Parathyroid adenoma (tissue), 2 donors: ENCODE measurements around the gene HDGF.
A peak's percentile ranks its signal among the peaks of the same experiment; 100 is the strongest.

ENCODE experiments used
- H2AFZ ChIP-seq: fragments of 300-600 bp; sonication (generic); one replicate; pipeline ENCODE4 v1.7.0; 2017; ENCODE audit warnings: antibody characterized with exemption, mild to moderate bottlenecking
- H3K27ac ChIP-seq: fragments of 300-600 bp; sonication (generic); one replicate; pipeline ENCODE4 v1.7.0; 2017
- H3K27me3 ChIP-seq: fragments of 300-600 bp; sonication (generic); one replicate; pipeline ENCODE4 v1.7.0; 2017; ENCODE audit warnings: low read length; ENCODE audit not compliant: control insufficient read depth, insufficient read depth
- H3K36me3 ChIP-seq: fragments of 300-600 bp; sonication (generic); one replicate; pipeline ENCODE4 v1.7.0; 2017; ENCODE audit warnings: low read length; ENCODE audit not compliant: control insufficient read depth, insufficient read depth
- H3K4me1 ChIP-seq: fragments of 300-600 bp; sonication (generic); one replicate; pipeline ENCODE4 v1.7.0; 2017; ENCODE audit warnings: control low read depth
- H3K4me2 ChIP-seq: fragments of 300-600 bp; sonication (generic); one replicate; pipeline ENCODE4 v1.7.0; 2017; ENCODE audit warnings: low read length
- H3K4me3 ChIP-seq: fragments of 300-600 bp; sonication (generic); one replicate; pipeline ENCODE4 v1.7.0; 2017; ENCODE audit warnings: low read depth, low read length
- H3K79me2 ChIP-seq: fragments of 300-600 bp; sonication (generic); one replicate; pipeline ENCODE4 v1.7.0; 2017; ENCODE audit warnings: control low read depth
- H3K9ac ChIP-seq: fragments of 300-600 bp; sonication (generic); one replicate; pipeline ENCODE4 v1.7.0; 2017; ENCODE audit warnings: mild to moderate bottlenecking
- H3K9me3 ChIP-seq: fragments of 300-600 bp; sonication (generic); one replicate; pipeline ENCODE4 v1.7.0; 2017; ENCODE audit warnings: low read length; ENCODE audit not compliant: control insufficient read depth
- CTCF ChIP-seq: fragments of 300-600 bp; sonication (generic); IDR thresholded peaks from one replicate; pipeline ENCODE4 v1.7.0; 2017; ENCODE audit warnings: antibody characterized with exemption, mild to moderate bottlenecking
- donor health status: primary hyperparathyroidism.

The HDGF gene

GRCh38 chr1:156738407-156738806 lies 13.1 kb downstream of the HDGF start:
- TF ChIP-seq CTCF, result no peak
- Histone ChIP-seq H3K27ac (no peak overlapping the region), H3K79me2 (no peaks in the 10 kb centered on the region), H3K4me1 (peaks cover 4% of the 10 kb centered on the region), H3K4me2 (no peak overlapping the region), H3K27me3 (no peaks in the 10 kb centered on the region), H3K4me3 (no peak overlapping the region), H2AFZ (no peak overlapping the region), H3K36me3 (no peaks in the 10 kb centered on the region), H3K9me3 (no peaks in the 10 kb centered on the region), H3K9ac (no peak overlapping the region)

GRCh38 chr1:156733989-156734584 lies 17.4 kb downstream of the HDGF start:
- no peaks in the 10 kb centered on the region for H3K27me3 ChIP-seq
- no peak overlapping the region for H3K27ac ChIP-seq
- no peaks in the 10 kb centered on the region for H3K4me1 ChIP-seq
- TF ChIP-seq CTCF, result no peak
- no peaks in the 10 kb centered on the region for H3K36me3 ChIP-seq
- H3K4me2 ChIP-seq, result no peak overlapping the region
- no peak overlapping the region for H2AFZ ChIP-seq
- no peak overlapping the region for H3K4me3 ChIP-seq
- no peaks in the 10 kb centered on the region for H3K79me2 ChIP-seq
- no peak overlapping the region for H3K9ac ChIP-seq
- no peaks in the 10 kb centered on the region for H3K9me3 ChIP-seq

DNA sequence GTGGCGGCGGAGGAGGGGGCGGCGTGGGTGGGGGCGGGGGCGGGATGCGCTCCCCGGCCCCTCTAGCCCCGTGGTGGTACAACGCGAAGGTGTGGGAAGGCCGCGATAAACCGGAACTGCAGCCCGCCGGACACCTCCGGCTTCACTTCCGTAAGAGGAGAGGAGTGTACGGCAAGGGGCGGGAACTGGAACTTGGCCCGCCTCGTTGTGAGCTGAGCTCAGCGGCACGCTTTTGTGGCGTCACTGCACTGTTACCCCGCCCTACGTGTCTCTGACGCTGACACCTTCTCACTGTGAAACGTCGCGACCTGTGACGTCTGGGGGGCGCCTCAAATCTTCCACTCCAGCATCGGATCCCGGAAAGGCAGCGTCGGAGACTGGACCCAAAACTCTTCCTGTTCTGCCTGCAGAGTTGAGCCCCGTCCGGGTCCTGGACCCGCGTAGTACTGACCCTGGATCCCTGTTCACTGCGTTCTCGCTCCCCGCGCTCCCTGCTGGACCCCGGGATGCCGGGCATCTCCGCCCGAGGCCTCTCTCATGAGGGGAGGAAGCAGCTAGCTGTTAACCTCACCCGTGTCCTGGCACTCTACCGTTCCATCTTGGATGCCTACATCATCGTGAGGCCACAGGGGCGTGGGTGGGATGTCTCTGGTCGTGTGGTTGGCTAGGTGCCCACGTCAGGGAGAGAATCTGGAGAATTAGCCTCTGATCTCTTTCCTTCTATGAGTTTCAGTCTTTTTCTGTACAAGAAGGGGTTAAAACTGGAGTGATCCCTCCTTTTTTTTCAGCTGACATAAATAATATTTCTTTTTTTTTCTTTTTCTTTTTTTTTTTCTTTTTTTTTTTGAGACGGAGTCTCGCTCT lies 22.6 kb downstream of the HDGF start, which contains the start of gene ISG20L2:
Gene ISG20L2 (minus strand): TSS at position 168 of the 864 bp plus-strand sequence. CDS start 1,114 bp downstream, outside the sequence.
- no peak for TF ChIP-seq CTCF
- Histone ChIP-seq H2AFZ (peak within 1 kb of the TSS; percentile 76), H3K4me3 (peak within 1 kb of the TSS; percentile 95), H3K36me3 (no peaks in the 10 kb centered on the region), H3K4me1 (no peaks in the 10 kb centered on the region), H3K9me3 (no peaks in the 10 kb centered on the region), H3K4me2 (peak within 1 kb of the TSS; percentile 97), H3K27ac (peak within 1 kb of the TSS; percentile 91), H3K9ac (peak within 1 kb of the TSS; percentile 76), H3K79me2 (peaks cover 12% of the 10 kb centered on the region), H3K27me3 (no peaks in the 10 kb centered on the region)

- peaks cover 14% of the 10 kb centered on the region for H3K79me2 ChIP-seq
- peak within 1 kb of the TSS; percentile 97 for H3K4me2 ChIP-seq
- no peaks in the 10 kb centered on the region for H3K9me3 ChIP-seq
These were observed 23.4 kb downstream of the HDGF start, which contains the start of gene METTL25B for GRCh38 chr1:156727926-156728598. METTL25B (plus strand) TSS chr1:156728469; CDS start chr1:156729105, 636 bp downstream.

More at GRCh38 chr1:156727926-156728598, 23.4 kb downstream of the HDGF start, which contains the start of gene METTL25B:
- peak within 1 kb of the TSS; percentile 76 for H3K9ac ChIP-seq
- peak within 1 kb of the TSS; percentile 95 for H3K4me3 ChIP-seq
- no peaks in the 10 kb centered on the region for H3K36me3 ChIP-seq
- no peak for TF ChIP-seq CTCF
- no peaks in the 10 kb centered on the region for H3K4me1 ChIP-seq
- H3K27me3 ChIP-seq, result no peaks in the 10 kb centered on the region
- peak within 1 kb of the TSS; percentile 76 for H2AFZ ChIP-seq
- H3K27ac ChIP-seq, result peak within 1 kb of the TSS; percentile 91
